T-cell (primary cell): Measurements from ENCODE around the gene PLEKHA7. TPM values are rescaled to one million over a fixed set of nuclear protein-coding genes. Genes with fewer than 3 reads are reported as not detected.

Experiments used
- ATAC-seq, 4 experiments: fragments of 200-7000 bp in 3 of 4; fragments of 150-1000 bp in 1 of 4; cut with Tn5 transposase; replicated peaks in 1 of 4; 1 replicate in 3 of 4; 2 replicates in 1 of 4; pipeline ENCODE4 v1.10.0; 2021; ENCODE audit warnings: moderate library complexity in 3 of 4, mild to moderate bottlenecking in 2 of 4, moderate number of reproducible peaks in 1 of 4
- CTCF ChIA-PET, 2 donors: fragments of 300-600 bp; sonication (Branson Sonifier 250); formaldehyde crosslinking; loops; one replicate each; lab custom pipeline; 2022; ENCODE audit warnings: antibody characterized with exemption in 2 of 2; lab: Charles Lee
- POLR2A ChIA-PET, 2 donors: fragments of 300-600 bp; sonication (Branson Sonifier 250); formaldehyde crosslinking; loops; one replicate each; lab custom pipeline; 2022; ENCODE audit warnings: antibody characterized with exemption in 2 of 2; lab: Charles Lee
- DNase-seq, 35 experiments: peaks; one replicate each; pipeline versions ENCODE4 v3.0.0 to v3.0.0-alpha.2; 2013 to 2023
- H3K27ac ChIP-seq: one replicate; pipeline ENCODE4 v1.5.1; 2013; ENCODE audit warnings: low read length
- H3K27me3 ChIP-seq, 2 experiments: replicated peaks in 1 of 2; 1 replicate in 1 of 2; 2 replicates in 1 of 2; pipeline versions ENCODE4 v1.6.1 to v1.7.0; 2013; ENCODE audit warnings: low read length in 1 of 2, mixed read lengths in 1 of 2; ENCODE audit not compliant: control insufficient read depth in 2 of 2, insufficient read depth in 2 of 2; ENCODE audit errors: extremely low read depth in 1 of 2
- H3K36me3 ChIP-seq, 2 donors: 1 replicate in 1 of 2; 2 replicates in 1 of 2; pipeline versions ENCODE4 v1.6.1 to v1.7.0; 2013; ENCODE audit warnings: low read length in 1 of 2; ENCODE audit not compliant: control insufficient read depth in 2 of 2, insufficient read depth in 1 of 2; ENCODE audit errors: extremely low read depth in 1 of 2
- H3K4me1 ChIP-seq, 2 experiments: 1 replicate in 1 of 2; 2 replicates in 1 of 2; pipeline versions ENCODE4 v1.6.1 to v1.7.0; 2013; ENCODE audit warnings: low read length in 2 of 2, mixed read lengths in 1 of 2; ENCODE audit not compliant: insufficient read depth in 2 of 2, control insufficient read depth in 1 of 2; ENCODE audit errors: extremely low read depth in 1 of 2
- H3K4me3 ChIP-seq, 2 donors: 1 replicate in 1 of 2; 2 replicates in 1 of 2; pipeline versions ENCODE4 v1.5.1 to v1.7.0; 2013; ENCODE audit warnings: mild to moderate bottlenecking in 2 of 2, low read length in 1 of 2, moderate library complexity in 1 of 2; ENCODE audit not compliant: control insufficient read depth in 1 of 2; ENCODE audit errors: extremely low read depth in 1 of 2
- H3K9me3 ChIP-seq: 2 replicates; pipeline ENCODE4 v1.7.0; 2013
- H3K27ac Mint-ChIP-seq, 2 donors: one replicate each; pipeline ENCODE4 v1.8.0; 2020 to 2021; ENCODE audit warnings: mild to moderate bottlenecking in 2 of 2, mixed read lengths in 2 of 2
- H3K27me3 Mint-ChIP-seq, 2 donors: one replicate each; pipeline ENCODE4 v1.8.0; 2021 to 2022; ENCODE audit warnings: mixed read lengths in 2 of 2
- H3K36me3 Mint-ChIP-seq: one replicate; pipeline ENCODE4 v1.8.0; 2021; ENCODE audit warnings: mixed read lengths
- H3K4me1 Mint-ChIP-seq, 3 donors: one replicate each; pipeline ENCODE4 v1.8.0; 2020 to 2022; ENCODE audit warnings: mixed read lengths in 3 of 3, mild to moderate bottlenecking in 1 of 3
- H3K4me3 Mint-ChIP-seq, 3 donors: one replicate each; pipeline ENCODE4 v1.8.0; 2020 to 2022; ENCODE audit warnings: mild to moderate bottlenecking in 3 of 3, mixed read lengths in 3 of 3, moderate library complexity in 3 of 3
- H3K9me3 Mint-ChIP-seq, 3 donors: one replicate each; pipeline ENCODE4 v1.8.0; 2020 to 2022; ENCODE audit warnings: mixed read lengths in 3 of 3
- WGBS: methylation state at CpG from one replicate; pipeline ENCODE4 v1.1.5; 2013; ENCODE audit warnings: missing lambda C conversion rate; ENCODE audit not compliant: insufficient coverage; 5-methylcytosine and 5-hydroxymethylcytosine counted together
- total RNA-seq, 35 experiments: library from RNA in 6 of 35; stranded (reverse) in 6 of 35; fragments of 120-200 nt in 1 of 35; gene quantifications; one replicate each; pipeline versions ENCODE4 v1.2.1 to v1.2.4 and lab custom pipeline; 2013 to 2026

Gene PLEKHA7
- total RNA-seq, 5 donors from 2014 or later (not counting 1 experiment from before 2014, with no cell fraction given): 4.8 to 8.8 (median 5.8) TPM

DNA sequence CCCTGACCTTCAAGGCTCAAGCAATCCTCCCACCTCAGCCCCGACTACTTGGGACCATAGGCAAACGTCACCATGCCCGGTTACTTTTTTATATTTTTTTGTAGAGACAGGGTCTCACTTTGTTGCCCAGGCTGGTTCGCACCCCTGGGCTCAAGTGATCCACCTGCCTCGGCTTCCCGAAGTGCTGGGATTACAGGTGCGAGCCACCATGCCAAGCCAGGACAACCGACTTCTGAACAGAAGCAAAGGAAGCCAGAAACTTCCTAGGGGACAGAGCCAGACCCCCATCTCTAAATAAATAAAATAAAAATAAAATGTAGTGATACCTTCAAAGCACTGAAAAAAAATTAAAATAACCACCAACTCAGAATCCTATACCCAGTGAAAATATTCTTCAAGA is 249.3 kb downstream of the PLEKHA7 start:
- H3K4me3 Mint-ChIP-seq: no peak overlapping the region
- ATAC-seq: no peak
- peaks cover 0 to 5% of the 10 kb centered on the region in 2 donors for H3K27me3 Mint-ChIP-seq
- H3K4me3 ChIP-seq: no peak overlapping the region
- 100% methylated on average over 1 of the region's 8 CpGs for whole genome bisulfite sequencing
- H3K9me3 Mint-ChIP-seq: no peaks in the 10 kb centered on the region
- no peaks in the 10 kb centered on the region for H3K9me3 ChIP-seq
- peaks cover 0 to 4% of the 10 kb centered on the region in 2 experiments for H3K27me3 ChIP-seq
- no peaks in the 10 kb centered on the region for H3K36me3 ChIP-seq
- no peaks in the 10 kb centered on the region for H3K36me3 Mint-ChIP-seq
- peaks cover 6 to 15% (median 8%) of the 10 kb centered on the region in 3 donors for H3K4me1 Mint-ChIP-seq
- no peaks in the 10 kb centered on the region for H3K4me1 ChIP-seq
- ChIA-PET CTCF (interaction anchor here in 1 of 2 donors (0.7 kb wide), 1 partner anchor 1978 kb away, joined by 3 read pairs; no protein-coding TSS in a partner anchor), POLR2A (no interaction called here)
- H3K27ac Mint-ChIP-seq: no peak overlapping the region
- no peak for DNase-seq
- no peak overlapping the region for H3K27ac ChIP-seq

DNA sequence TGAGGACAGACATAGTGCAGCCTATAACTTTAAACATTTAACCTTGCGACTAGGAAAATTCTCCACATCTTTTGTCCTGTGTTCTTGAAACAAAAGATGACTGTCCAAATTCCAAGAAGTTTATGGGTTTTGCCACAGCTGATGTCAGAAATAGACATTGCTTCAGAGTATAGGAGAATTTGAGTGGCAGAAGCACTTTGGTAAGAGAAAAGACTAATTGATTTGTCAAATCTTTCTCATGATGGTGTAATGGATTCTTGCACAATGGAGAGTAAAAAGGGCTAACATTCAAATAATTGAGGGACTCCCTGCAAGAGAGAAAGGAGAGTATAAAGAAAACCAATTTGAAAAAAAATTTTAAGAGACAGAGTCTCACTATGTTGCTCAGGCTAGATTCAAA is 250.5 kb downstream of the PLEKHA7 start:
- peaks cover 0 to 5% of the 10 kb centered on the region in 2 donors for H3K27me3 Mint-ChIP-seq
- H3K27ac Mint-ChIP-seq: no peak overlapping the region
- no peak overlapping the region for H3K4me3 ChIP-seq
- H3K9me3 ChIP-seq: no peaks in the 10 kb centered on the region
- ChIA-PET CTCF (no interaction called here), POLR2A (no interaction called here)
- ATAC-seq (no peak), DNase-seq (no peak)
- H3K4me1 ChIP-seq: no peaks in the 10 kb centered on the region
- H3K36me3 Mint-ChIP-seq: peaks cover 6% of the 10 kb centered on the region
- H3K27me3 ChIP-seq: no peaks in the 10 kb centered on the region
- H3K36me3 ChIP-seq: no peaks in the 10 kb centered on the region
- no peaks in the 10 kb centered on the region for H3K9me3 Mint-ChIP-seq
- no peak overlapping the region for H3K27ac ChIP-seq
- H3K4me1 Mint-ChIP-seq: peaks cover 11 to 25% (median 12%) of the 10 kb centered on the region in 3 donors
- no CpG with 5 or more reads among the region's 1 CpG for WGBS
- H3K4me3 Mint-ChIP-seq: no peak overlapping the region

DNA sequence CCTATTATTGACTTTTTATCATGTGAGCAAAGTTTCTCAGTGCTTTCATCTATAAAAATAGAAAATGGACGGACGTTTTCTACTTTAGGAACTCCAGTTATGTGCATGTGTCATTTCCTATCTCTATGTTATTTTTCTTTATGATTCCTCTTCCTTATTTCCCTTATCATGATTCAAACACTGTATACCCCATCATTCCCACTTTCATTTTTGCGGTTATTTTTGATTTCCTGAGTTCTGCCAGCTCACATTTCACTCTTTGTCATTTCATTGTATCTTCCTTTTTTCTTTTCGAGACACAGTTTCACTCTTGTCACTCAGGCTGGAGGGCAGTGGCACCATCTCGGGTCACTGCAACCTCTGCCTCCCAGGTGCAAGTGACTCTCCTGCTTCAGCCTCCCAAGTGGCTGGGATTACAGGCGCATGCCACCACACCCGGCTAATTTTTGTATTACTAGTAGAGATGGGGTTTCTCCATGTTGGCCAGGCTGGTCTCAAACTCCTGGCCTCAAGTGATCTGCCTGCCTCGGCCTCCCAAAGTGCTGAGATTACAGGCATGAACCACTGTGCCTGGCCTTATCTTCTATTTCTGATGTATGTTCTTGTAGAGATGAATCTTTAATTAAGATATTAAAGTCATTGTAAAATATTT is 254.2 kb downstream of the PLEKHA7 start:
- ChIA-PET CTCF (no interaction called here), POLR2A (no interaction called here)
- Histone ChIP-seq H3K27me3 (no peaks in the 10 kb centered on the region), H3K36me3 (peaks cover 0 to 18% of the 10 kb centered on the region in 2 donors), H3K4me1 (no peaks in the 10 kb centered on the region), H3K4me3 (no peak overlapping the region), H3K9me3 (no peaks in the 10 kb centered on the region), H3K27ac (no peak overlapping the region)
- DNase-seq (no peak), ATAC-seq (no peak)
- Mint-ChIP-seq H3K9me3 (no peaks in the 10 kb centered on the region), H3K27me3 (no peaks in the 10 kb centered on the region), H3K27ac (peak overlapping the region; percentile 76 to 89), H3K36me3 (peaks cover 28% of the 10 kb centered on the region), H3K4me3 (no peak overlapping the region), H3K4me1 (peaks cover 11 to 25% (median 12%) of the 10 kb centered on the region in 3 donors)
- 50% methylated on average over 4 of the region's 8 CpGs for WGBS

DNA sequence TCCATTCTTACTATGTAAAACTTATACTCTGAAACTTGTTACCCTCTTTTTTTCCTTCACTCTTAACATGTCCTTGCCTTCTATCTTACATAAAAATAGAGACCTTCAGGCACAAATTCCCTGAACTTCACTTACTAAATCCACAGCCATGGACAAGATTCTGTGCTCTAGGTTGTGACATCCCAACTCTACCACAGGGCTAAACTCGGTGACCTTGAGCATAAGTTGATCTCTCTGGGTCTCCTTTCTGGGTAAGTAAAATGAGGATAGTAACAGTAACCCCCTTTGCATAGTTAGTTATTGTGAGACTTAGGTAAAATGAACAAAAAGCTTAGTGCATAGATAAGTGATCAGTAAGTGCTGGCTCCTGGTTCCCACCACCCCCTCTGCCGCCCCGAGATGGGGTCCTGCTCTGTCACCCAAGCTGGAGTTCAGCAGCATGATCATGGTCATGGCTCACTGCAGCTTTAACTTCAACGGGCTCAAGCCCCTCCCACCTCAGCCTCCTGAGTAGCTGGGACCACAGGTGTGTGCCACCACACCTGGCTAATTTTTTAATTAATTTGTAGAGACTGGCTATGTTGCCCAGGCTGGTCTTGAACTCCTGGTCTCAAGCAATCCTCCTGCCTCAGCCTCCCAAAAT is 255.7 kb downstream of the PLEKHA7 start:
- peak overlapping the region in 1 of 2 donors; percentile 1 for H3K27ac Mint-ChIP-seq
- H3K9me3 ChIP-seq: no peaks in the 10 kb centered on the region
- H3K36me3 ChIP-seq: peaks cover 4 to 30% of the 10 kb centered on the region in 2 donors

DNA sequence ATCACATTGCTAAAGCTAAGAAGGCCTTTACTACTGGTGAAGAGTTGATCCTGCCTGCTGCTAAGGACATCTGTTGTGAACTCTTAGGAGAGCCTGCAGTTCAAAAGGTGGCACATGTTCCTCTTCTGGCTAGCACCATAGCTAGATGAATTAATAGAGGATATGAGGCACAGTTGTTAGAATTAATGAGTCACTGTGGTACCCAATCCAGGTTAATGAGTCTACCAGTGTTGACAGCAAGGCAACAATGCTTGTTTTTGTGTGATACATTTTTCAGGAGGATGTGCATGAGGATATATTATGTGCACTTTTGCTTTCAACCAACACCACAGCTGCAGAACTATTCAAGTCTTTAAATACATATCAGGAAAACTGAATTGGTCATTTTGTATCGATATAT is 263.8 kb downstream of the PLEKHA7 start:
- H3K4me1 Mint-ChIP-seq: peaks cover 25 to 33% (median 32%) of the 10 kb centered on the region in 3 donors
- ATAC-seq (no peak), DNase-seq (no peak)
- Histone ChIP-seq H3K36me3 (peaks cover 8 to 79% of the 10 kb centered on the region in 2 donors), H3K27ac (no peak overlapping the region), H3K4me1 (no peaks in the 10 kb centered on the region), H3K4me3 (no peak overlapping the region), H3K9me3 (no peaks in the 10 kb centered on the region), H3K27me3 (no peaks in the 10 kb centered on the region)
- no peak overlapping the region for H3K4me3 Mint-ChIP-seq
- WGBS: no CpG with 5 or more reads among the region's 1 CpG
- no peaks in the 10 kb centered on the region for H3K27me3 Mint-ChIP-seq
- H3K36me3 Mint-ChIP-seq: peaks cover 54% of the 10 kb centered on the region
- ChIA-PET CTCF (no interaction called here), POLR2A (no interaction called here)
- no peak overlapping the region for H3K27ac Mint-ChIP-seq
- no peaks in the 10 kb centered on the region for H3K9me3 Mint-ChIP-seq

More for the DNA sequence above, 255.7 kb downstream of the PLEKHA7 start:
- Histone ChIP-seq H3K4me1 (no peaks in the 10 kb centered on the region), H3K27ac (no peak overlapping the region), H3K4me3 (no peak overlapping the region), H3K27me3 (no peaks in the 10 kb centered on the region)
- CTCF ChIA-PET: no interaction called here
- no peaks in the 10 kb centered on the region for H3K27me3 Mint-ChIP-seq
- no peak for DNase-seq
- no peaks in the 10 kb centered on the region for H3K9me3 Mint-ChIP-seq
- H3K4me1 Mint-ChIP-seq: peaks cover 11 to 25% (median 12%) of the 10 kb centered on the region in 3 donors
- H3K36me3 Mint-ChIP-seq: peaks cover 35% of the 10 kb centered on the region
- POLR2A ChIA-PET: no interaction called here
- no peak overlapping the region for H3K4me3 Mint-ChIP-seq
- peak in 2 of 4 experiments; percentile 11 to 29 for ATAC-seq
- 100% methylated on average over 2 of the region's 4 CpGs for WGBS

DNA sequence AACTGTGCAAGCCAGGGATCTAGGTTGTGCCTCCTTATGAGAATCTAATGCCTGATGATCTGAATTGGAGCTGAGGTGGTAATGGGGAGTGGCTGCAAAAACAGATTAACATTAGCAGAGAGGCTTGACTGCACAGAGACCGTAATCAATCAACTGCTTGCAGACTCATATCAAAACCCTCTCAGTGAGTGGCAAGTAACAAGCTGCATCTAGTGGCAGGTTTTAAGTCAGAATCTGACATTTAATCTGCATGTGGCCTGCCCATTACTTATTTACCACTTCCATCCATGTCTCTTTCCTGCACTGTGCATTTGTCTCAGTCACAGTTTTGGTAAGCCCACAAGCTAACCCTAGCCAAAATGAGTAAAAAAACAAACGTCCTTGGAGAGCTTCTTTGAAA is 264.5 kb downstream of the PLEKHA7 start:
- H3K9me3 Mint-ChIP-seq: no peaks in the 10 kb centered on the region
- H3K27me3 Mint-ChIP-seq: no peaks in the 10 kb centered on the region
- no peaks in the 10 kb centered on the region for H3K4me1 ChIP-seq
- peak overlapping the region in 1 of 2 donors; percentile 15 for H3K27ac Mint-ChIP-seq
- ChIA-PET CTCF (interaction anchor here in 1 of 2 donors (0.6 kb wide), 1 partner anchor 143 kb away, joined by 3 read pairs; no protein-coding TSS in a partner anchor), POLR2A (interaction anchor here in 1 of 2 donors (1.1 kb wide), 1 partner anchor 10 kb away, joined by 5 read pairs; no protein-coding TSS in a partner anchor)
- DNase-seq (no peak), ATAC-seq (no peak)
- peaks cover 54% of the 10 kb centered on the region for H3K36me3 Mint-ChIP-seq
- no peak overlapping the region for H3K27ac ChIP-seq
- no peaks in the 10 kb centered on the region for H3K27me3 ChIP-seq
- no peaks in the 10 kb centered on the region for H3K9me3 ChIP-seq
- no peak overlapping the region for H3K4me3 Mint-ChIP-seq
- peaks cover 8 to 83% of the 10 kb centered on the region in 2 donors for H3K36me3 ChIP-seq
- WGBS: no CpG with 5 or more reads among the region's 2 CpGs
- H3K4me3 ChIP-seq: no peak overlapping the region
- peaks cover 33 to 41% (median 40%) of the 10 kb centered on the region in 3 donors for H3K4me1 Mint-ChIP-seq
